ENCODE data around the gene RAB28.

RAB28 gene

GRCh38 chr4:13368217-13368616 is 115.9 kb downstream of the RAB28 start:
- DNase-seq (ENCODE audit: low read depth), result no peak

GRCh38 chr4:13367691-13368090 is 116.4 kb downstream of the RAB28 start:
- no peak for DNase-seq (ENCODE audit: low read depth)

GRCh38 chr4:13367244-13367643 is 116.9 kb downstream of the RAB28 start:
- DNase-seq (ENCODE audit: low read depth), result no peak

- DNase-seq (ENCODE audit: low read depth), result no peak
These were observed 118.9 kb downstream of the RAB28 start for GRCh38 chr4:13365195-13365594.

GRCh38 chr4:13364653-13365052 is 119.5 kb downstream of the RAB28 start:
- no peak for DNase-seq (ENCODE audit: low read depth)

- no peak for DNase-seq (ENCODE audit: low read depth)
These were observed 120.0 kb downstream of the RAB28 start for GRCh38 chr4:13364172-13364571.

GRCh38 chr4:13359809-13360208 is 124.3 kb downstream of the RAB28 start:
- no peak for DNase-seq (ENCODE audit: low read depth)

GRCh38 chr4:13355111-13355880 is 128.8 kb downstream of the RAB28 start:
- no peak for DNase-seq (ENCODE audit: low read depth)

- DNase-seq (ENCODE audit: low read depth), result no peak
These were observed 135.0 kb downstream of the RAB28 start for GRCh38 chr4:13349096-13349495.

- DNase-seq (ENCODE audit: low read depth), result no peak
These were observed 135.9 kb downstream of the RAB28 start for GRCh38 chr4:13348216-13348615.

GRCh38 chr4:13347517-13348125 is 136.5 kb downstream of the RAB28 start:
- no peak for DNase-seq (ENCODE audit: low read depth)

- no peak for DNase-seq (ENCODE audit: low read depth)
These were observed 139.9 kb downstream of the RAB28 start for GRCh38 chr4:13344216-13344615.

- DNase-seq (ENCODE audit: low read depth), result no peak
These were observed 143.5 kb downstream of the RAB28 start for GRCh38 chr4:13340672-13341071.

- DNase-seq (ENCODE audit: low read depth), result no peak
These were observed 152.3 kb downstream of the RAB28 start for GRCh38 chr4:13331827-13332226.

GRCh38 chr4:13329963-13330362 is 154.2 kb downstream of the RAB28 start:
- DNase-seq (ENCODE audit: low read depth), result no peak

- DNase-seq (ENCODE audit: low read depth), result no peak
These were observed 154.7 kb downstream of the RAB28 start for GRCh38 chr4:13329340-13329850.

GRCh38 chr4:13328591-13328990 is 155.5 kb downstream of the RAB28 start:
- DNase-seq (ENCODE audit: low read depth), result no peak

- no peak for DNase-seq (ENCODE audit: low read depth)
These were observed 156.1 kb downstream of the RAB28 start for GRCh38 chr4:13327991-13328390.

- DNase-seq (ENCODE audit: low read depth), result no peak
These were observed 158.4 kb downstream of the RAB28 start for GRCh38 chr4:13325744-13326143.

- no peak for DNase-seq (ENCODE audit: low read depth)
These were observed 160.2 kb downstream of the RAB28 start for GRCh38 chr4:13323921-13324320.

GRCh38 chr4:13322681-13323101 is 161.4 kb downstream of the RAB28 start:
- no peak for DNase-seq (ENCODE audit: low read depth)

All from stimulated activated CD4-positive, alpha-beta T cell treated with anti-CD3 and anti-CD28 coated beads, Interleukin-2, amount 100 ng/mL, for 4 hours (primary cell).